Right hindlimb (tissue), 1 donor: Measurements from ENCODE around the gene OGFRL1.

ENCODE experiments used
- DNase-seq: peaks from one replicate; pipeline ENCODE4 v3.0.0-alpha.2; 2018

The OGFRL1 gene

GRCh38 chr6:71287926-71288227, 734 bp upstream of the OGFRL1 start:
- DNase-seq, result no peak

DNA sequence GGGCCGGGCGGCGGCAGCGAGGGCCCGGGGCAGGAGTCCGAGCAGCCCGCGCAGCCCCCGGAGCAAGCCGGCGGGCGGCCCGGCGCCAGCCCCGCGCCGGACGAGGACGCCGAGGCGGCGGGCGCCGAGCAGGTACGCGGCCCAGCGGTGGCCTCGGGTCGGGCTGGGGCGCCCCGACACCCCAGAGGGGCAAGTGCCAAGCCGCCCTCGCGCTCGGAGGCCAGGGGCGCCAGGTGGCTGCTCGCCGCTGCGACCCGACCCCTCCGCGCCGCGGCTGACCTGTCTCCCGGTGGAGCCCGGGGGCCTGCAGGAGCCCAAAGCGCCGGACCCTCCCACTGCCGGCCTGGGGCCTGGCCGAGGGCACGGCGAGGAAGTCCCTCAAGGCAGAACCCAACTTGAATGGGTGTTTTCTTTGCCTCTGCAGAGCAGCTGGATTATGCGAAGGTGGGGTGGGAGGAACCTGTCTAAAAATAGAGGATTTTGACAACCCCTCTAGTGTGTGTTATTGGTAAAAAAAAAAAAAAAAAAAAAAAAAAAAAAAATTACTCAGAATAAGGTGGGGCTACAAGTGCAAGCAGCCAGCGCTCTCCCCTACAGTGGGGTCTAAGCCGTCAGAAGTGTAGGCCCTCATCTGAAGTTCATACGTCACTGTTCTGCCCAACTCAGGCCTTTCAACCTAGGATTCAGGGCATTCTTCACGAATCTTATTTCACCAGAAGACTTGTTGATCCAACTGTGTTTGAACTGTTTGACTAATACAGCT, 609 bp downstream of the OGFRL1 start:
- peak; percentile 53 for DNase-seq

DNA sequence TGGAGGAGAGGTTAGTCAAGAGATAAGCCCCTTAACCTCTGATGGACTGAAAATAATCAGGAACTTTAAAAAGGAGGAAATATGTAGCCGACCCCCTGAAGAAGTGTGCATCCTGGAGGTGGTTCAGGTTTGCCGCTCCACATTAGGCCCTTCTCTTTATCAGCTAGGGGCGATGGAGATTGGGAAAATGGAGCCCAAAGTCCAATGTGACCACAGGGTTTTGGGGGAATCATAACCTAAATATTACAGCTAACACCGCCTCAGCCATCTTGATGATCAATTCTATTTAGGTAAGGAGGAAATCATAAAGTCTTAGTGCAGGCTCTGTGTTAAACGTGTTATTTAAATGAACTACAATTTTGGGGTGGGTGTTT, 1.2 kb downstream of the OGFRL1 start:
- no peak for DNase-seq

DNA sequence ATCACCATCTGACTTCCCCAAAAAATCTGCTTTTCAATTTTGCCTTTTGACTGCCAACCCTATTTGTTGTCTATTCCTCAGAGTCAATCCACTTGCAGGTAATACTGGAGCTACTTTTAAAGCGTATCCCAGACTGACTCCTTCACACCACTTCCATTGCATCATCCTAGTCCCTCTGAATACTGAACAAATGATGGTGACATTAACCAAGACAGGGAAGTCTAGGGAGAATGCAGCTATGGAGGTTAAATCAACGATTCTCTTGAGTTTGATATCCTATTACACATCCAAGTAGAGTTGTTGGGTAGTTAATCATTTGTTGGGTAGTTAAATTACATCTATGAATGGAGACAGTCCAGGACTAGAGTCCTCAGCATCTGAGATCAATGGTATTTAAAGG, 2.0 kb downstream of the OGFRL1 start:
- no peak for DNase-seq

DNA sequence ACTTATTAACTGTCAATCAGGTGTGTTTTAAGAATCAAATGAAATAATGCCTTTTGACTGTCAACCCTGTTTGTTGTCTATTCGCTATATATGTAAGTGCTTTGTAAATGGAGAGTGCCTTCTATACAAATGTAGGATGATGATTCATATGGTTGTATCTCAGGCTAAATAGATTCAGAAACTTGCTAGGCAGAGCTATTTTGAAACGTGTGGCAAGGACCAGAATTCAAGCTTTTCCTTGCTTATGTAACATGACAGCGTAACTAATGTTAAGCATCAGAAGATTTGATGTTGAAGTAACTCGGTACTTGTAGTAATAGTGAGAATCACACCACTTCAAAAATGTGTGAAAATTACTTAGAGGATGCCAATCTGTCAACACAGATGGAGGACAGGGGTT, 3.4 kb downstream of the OGFRL1 start:
- DNase-seq, result no peak

DNA sequence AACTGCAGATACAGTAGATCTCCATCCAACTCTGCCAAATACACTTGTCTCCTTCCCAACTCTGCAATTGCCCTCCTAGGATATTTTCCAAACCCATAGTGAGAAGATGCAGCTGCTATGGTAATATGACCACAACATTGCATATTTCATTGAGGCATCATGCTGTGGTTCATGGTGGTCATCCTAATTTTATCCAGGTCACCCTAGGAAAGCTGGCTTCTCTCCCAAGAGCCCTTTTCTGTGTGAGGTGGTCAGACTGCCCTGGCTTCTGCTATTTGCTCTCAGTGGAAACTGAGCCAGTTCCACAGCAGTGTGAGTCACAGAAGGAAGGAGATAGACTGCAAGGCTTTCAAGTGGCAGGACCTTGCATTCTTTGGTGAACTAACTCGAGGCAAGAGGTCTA, 5.5 kb downstream of the OGFRL1 start:
- no peak for DNase-seq

GRCh38 chr6:71298459-71298858, 9.8 kb downstream of the OGFRL1 start:
- DNase-seq, result no peak

DNA sequence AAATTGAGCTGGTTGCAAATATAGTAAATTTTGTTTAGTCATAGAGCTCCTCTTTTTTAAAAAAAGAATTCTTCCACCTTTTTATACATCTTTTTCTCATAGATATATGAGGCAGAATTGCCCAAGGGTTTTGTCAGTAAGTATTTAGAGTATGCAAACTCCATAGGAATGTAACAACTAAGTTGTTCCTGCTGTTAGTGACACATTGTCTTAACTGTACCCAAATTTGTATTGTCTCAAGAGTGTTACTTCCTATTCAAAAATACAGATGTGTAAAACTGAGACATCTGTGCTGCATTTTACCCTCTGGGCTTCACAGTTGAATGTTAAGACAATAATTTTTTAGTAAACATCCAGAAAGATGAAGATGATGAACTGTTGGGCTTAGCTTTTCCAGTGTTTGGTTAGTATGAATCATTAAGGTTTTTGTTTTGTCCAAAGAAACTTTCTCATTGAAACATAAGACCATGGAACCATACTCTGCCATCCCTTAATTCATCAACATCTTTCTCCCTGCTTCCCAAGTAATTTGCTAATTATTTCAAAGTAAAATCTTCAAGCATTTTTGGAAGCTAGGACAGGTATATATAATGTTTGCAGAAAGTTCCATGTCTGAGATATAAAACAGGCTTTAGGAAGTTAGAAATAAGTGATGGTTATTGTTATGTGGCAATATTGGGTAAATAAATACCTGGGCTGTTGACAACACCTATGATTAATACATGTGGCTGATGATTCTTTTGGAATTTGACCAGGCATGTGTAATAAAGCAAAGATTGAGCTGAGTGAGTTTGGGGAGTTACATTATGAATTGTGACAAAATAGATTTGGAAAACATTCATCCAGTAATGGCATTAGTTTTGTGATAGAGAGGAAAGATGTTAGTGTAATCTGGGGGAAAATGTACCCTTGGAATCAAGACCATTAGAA, 11.2 kb downstream of the OGFRL1 start:
- DNase-seq, result no peak

GRCh38 chr6:71300561-71301168, 12.1 kb downstream of the OGFRL1 start:
- DNase-seq, result no peak

DNA sequence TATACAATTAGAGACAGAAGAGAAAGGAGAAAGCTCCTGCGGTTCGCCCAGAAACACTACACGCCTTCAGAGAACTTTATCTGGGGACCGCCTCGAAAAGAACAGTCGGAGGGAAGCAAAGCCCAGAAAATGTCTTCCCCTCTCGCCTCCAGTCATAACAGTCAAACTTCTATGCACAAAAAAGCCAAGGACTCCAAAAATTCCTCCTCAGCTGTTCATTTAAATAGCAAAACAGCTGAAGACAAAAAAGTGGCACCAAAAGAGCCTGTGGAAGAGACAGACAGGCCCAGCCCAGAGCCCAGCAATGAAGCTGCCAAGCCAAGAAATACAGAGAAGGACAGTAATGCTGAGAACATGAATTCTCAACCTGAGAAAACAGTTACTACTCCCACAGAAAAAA, 12.9 kb downstream of the OGFRL1 start:
- DNase-seq, result no peak

DNA sequence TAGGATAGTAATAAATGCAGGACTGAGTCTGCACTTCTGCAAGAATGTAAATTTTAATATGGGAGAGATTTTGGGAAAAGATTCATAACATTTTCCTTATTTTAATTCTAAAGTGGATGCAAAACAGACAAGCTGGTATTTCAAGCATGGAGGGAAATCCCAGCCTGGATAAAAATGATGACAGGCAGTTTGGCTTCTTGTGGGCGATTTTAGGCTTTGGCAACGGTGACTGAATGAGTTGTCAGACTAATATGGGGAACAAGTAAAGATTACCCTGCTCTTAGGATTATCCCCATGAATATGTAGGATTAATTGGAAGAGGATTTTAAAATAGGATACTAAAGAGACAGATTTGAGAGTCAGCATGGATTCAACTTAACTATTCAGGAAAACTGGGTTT, 21.0 kb downstream of the OGFRL1 start:
- no peak for DNase-seq

GRCh38 chr6:71310261-71310660, 21.6 kb downstream of the OGFRL1 start:
- no peak for DNase-seq

DNA sequence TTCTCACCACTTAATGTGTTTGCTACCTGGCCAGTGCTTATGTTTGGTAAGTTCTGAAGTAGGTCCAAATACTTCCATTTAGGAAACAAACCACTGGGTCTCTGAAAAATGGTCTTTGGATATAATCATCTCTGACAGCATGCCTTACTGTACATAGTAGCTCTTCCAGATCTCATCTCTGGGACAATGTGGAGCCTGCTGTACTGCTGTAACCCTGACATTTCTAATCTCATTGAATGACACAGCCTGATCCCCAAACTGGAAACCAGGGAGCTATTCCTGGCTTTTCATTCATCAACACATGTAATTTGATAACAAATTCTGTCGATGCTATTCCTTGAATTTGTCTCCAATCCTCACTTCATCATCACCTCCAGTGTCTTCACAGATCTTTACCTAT, 23.5 kb downstream of the OGFRL1 start:
- no peak for DNase-seq

GRCh38 chr6:71317441-71317840, 28.8 kb downstream of the OGFRL1 start:
- no peak for DNase-seq

GRCh38 chr6:71320041-71320440, 31.4 kb downstream of the OGFRL1 start:
- DNase-seq, result no peak

DNA sequence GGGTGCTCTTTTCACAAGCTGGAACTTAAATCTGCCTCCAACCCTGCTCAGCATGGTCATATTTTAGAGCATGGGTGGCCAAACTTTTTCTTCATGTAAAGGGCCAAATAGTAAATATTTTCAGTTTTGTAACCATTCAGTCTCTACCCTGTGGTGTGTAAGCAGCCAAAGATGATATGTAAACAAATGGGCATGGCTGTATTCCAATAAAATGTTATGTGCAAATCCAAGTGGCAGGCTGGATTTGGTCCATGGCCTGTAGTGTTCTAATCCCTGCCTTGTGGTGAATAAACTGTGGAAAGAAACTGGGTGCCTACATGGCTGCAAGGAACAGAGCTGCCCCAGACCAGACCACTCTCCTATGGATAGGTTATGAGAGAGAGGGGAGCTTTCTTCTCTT, 32.7 kb downstream of the OGFRL1 start:
- DNase-seq, result no peak

- DNase-seq, result no peak
Measured at GRCh38 chr6:71324194-71324785, 35.7 kb downstream of the OGFRL1 start.

- no peak for DNase-seq
Measured at GRCh38 chr6:71326611-71327010, 38.0 kb downstream of the OGFRL1 start.

- DNase-seq, result no peak
Measured at GRCh38 chr6:71330501-71330900, 41.9 kb downstream of the OGFRL1 start.

GRCh38 chr6:71332012-71332411, 43.4 kb downstream of the OGFRL1 start:
- DNase-seq, result no peak

DNA sequence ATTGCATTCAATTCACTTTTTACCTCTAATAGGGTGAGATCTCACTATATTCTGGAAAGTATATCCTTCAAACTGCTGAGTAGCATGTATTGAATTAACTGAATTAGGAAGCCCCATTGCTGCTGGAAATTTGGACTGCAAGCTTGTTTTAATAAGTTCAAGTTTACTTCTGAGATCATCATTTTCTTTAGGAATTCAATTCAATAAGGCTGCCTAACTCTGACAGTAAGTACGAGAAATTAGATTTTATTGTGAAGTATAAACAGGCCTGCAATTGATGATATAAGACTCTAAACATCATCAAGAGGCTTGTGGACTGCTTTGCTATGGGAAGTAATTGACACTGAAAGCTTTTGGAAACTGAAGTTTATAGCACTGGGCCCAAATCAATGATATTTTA, 44.4 kb downstream of the OGFRL1 start:
- DNase-seq, result no peak

GRCh38 chr6:71333697-71334096, 45.1 kb downstream of the OGFRL1 start:
- no peak for DNase-seq

DNA sequence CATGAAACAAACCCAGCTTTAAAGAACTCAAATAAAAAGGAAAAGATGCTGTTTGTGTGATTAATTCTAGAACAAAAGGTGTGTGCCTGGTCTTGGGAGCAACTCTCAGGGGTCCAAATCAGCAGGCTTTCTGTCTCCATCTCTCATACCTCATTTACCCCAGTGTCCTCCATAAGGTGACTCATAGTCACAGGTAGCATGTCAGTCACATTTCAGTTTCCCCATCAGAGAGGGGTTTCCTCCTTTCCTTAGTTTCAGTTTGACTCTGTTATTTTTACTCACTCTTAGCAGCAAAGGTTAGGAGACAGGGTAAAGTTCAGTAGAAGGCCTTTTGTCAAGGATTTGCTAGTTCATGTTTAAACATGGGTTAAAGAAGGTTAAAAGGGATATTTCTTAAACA, 46.2 kb downstream of the OGFRL1 start:
- no peak for DNase-seq

GRCh38 chr6:71335544-71335943, 46.9 kb downstream of the OGFRL1 start:
- no peak for DNase-seq
